HepG2 (cell line): Measurements from ENCODE around the gene BMAL1. TPM values are rescaled to one million over a fixed set of nuclear protein-coding genes. Genes with fewer than 3 reads are reported as not detected.

Experiments
- ATAC-seq: fragments of 200-7000 bp; cut with Tn5 transposase; 3 replicates; pipeline ENCODE4 v1.9.1; 2020; ENCODE audit warnings: mild to moderate bottlenecking, moderate library complexity
- BruUV-seq: library from RNA; stranded (reverse); fragments of 400-500 nt; replicated peaks from 2 replicates; lab custom pipeline; 2021; lab: Mats Ljungman, UMichigan
- CTCF ChIA-PET: fragments of 300-600 bp; formaldehyde crosslinking; extraction: SDS; loops from one replicate; lab custom pipeline; 2021; ENCODE audit warnings: low total read pairs, inconsistent platforms, low intra/inter-chr PET ratio; lab: Yijun Ruan, JAX
- POLR2A ChIA-PET: fragments of 350-600 bp; sonication (Branson Sonifier 250); formaldehyde crosslinking; loops from one replicate; lab custom pipeline; 2020; ENCODE audit warnings: antibody characterized with exemption, inconsistent platforms; lab: Yijun Ruan, JAX
- DNase-seq: peaks from one replicate; pipeline ENCODE4 v3.0.0-alpha.2; 2015; ENCODE audit warnings: low spot score
- FAIRE-seq: peaks from 3 replicates; lab custom pipeline; 2011; peaks lifted over from hg19 to GRCh38; lab: Jason Lieb, UNC
- H2AFZ ChIP-seq: one replicate; pipeline ENCODE4 v1.6.1; 2011; ENCODE audit warnings: low read length, inconsistent platforms
- H3K27ac ChIP-seq: fragments of 300-600 bp; 3 replicates; pipeline ENCODE4 v1.8.0; 2011; ENCODE audit warnings: mixed run types, mild to moderate bottlenecking, mixed read lengths, low read length, inconsistent platforms; ENCODE audit not compliant: insufficient read depth; ENCODE audit errors: extremely low read length
- H3K27me3 ChIP-seq, 2 experiments: fragments of 200-600 bp in 1 of 2; 2 replicates in 1 of 2; 3 replicates in 1 of 2; pipeline versions ENCODE4 v1.6.0 to v1.8.0; 2011; ENCODE audit warnings: low read length in 2 of 2, mild to moderate bottlenecking in 2 of 2, moderate library complexity in 2 of 2, inconsistent platforms in 1 of 2; ENCODE audit not compliant: insufficient read depth in 2 of 2, control insufficient read depth in 1 of 2
- H3K36me3 ChIP-seq, 2 experiments: fragments of 200-600 bp in 1 of 2; replicated peaks in 1 of 2; 2 replicates in 1 of 2; 3 replicates in 1 of 2; pipeline versions ENCODE4 v1.5.1 to v1.8.0; 2011; ENCODE audit warnings: low read length in 2 of 2, inconsistent platforms in 1 of 2; ENCODE audit not compliant: insufficient read depth in 2 of 2, control insufficient read depth in 1 of 2
- H3K4me1 ChIP-seq: 2 replicates; pipeline ENCODE4 v1.5.1; 2012; ENCODE audit warnings: low read length, inconsistent platforms; ENCODE audit not compliant: insufficient read depth
- H3K4me2 ChIP-seq: 2 replicates; pipeline ENCODE4 v1.6.0; 2011; ENCODE audit warnings: low read depth, low read length, inconsistent platforms
- H3K4me3 ChIP-seq, 3 experiments: fragments of 200-600 bp in 1 of 3; sonication (generic), shearing (Covaris generic) in 1 of 3; replicated peaks in 1 of 3; 2 replicates each; pipeline ENCODE4 v1.5.1; 2011 to 2016; ENCODE audit warnings: low read length in 3 of 3, inconsistent platforms in 2 of 3, low read depth in 2 of 3, mild to moderate bottlenecking in 2 of 3, control low read depth in 1 of 3, mixed read lengths in 1 of 3; ENCODE audit not compliant: insufficient read depth in 1 of 3
- H3K79me2 ChIP-seq: one replicate; pipeline ENCODE4 v1.6.1; 2011; ENCODE audit warnings: low read length, inconsistent platforms; ENCODE audit not compliant: insufficient read depth
- H3K9ac ChIP-seq: 2 replicates; pipeline ENCODE4 v1.6.0; 2011; ENCODE audit warnings: mild to moderate bottlenecking, low read depth, low read length, inconsistent platforms; ENCODE audit not compliant: insufficient read depth
- H3K9me3 ChIP-seq: 2 replicates; pipeline ENCODE4 v1.5.1; 2012; ENCODE audit warnings: mild to moderate bottlenecking, low read length
- H4K20me1 ChIP-seq: 2 replicates; pipeline ENCODE4 v1.6.0; 2011; ENCODE audit warnings: inconsistent platforms, mild to moderate bottlenecking, low read length, moderate library complexity; ENCODE audit not compliant: insufficient read depth
- ATF3 ChIP-seq: sonication (generic); formaldehyde crosslinking; IDR thresholded peaks from 2 replicates; pipeline ENCODE4 v1.4.0; 2020; ENCODE audit warnings: missing genetic modification reagents
- IRF2 ChIP-seq: IDR thresholded peaks from 2 replicates; pipeline ENCODE4 v1.6.1; 2018; ENCODE audit warnings: missing genetic modification reagents, missing compliant biosample characterization
- MAFF ChIP-seq: IDR thresholded peaks from 2 replicates; pipeline ENCODE4 v1.6.1; 2011; ENCODE audit warnings: low read depth, low read length, improper control_type of control experiment
- MAFK ChIP-seq, 2 experiments: IDR thresholded peaks in 1 of 2; conservative IDR thresholded peaks in 1 of 2; 2 replicates each; pipeline ENCODE4 v1.6.1; 2011; ENCODE audit warnings: improper control_type of control experiment in 2 of 2, low read length in 2 of 2
- MIER2 ChIP-seq: IDR thresholded peaks from 2 replicates; pipeline ENCODE4 v1.6.1; 2016; ENCODE audit warnings: missing biosample characterization, missing genetic modification reagents
- MXI1 ChIP-seq: IDR thresholded peaks from 3 replicates; pipeline ENCODE4 v1.6.1; 2012; ENCODE audit warnings: low read depth, low read length, inconsistent platforms, borderline replicate concordance
- ZNF263 ChIP-seq: sonication (generic); formaldehyde crosslinking; IDR thresholded peaks from 2 replicates; pipeline ENCODE4 v1.4.0; 2020; ENCODE audit warnings: missing genetic modification reagents
- ZNF563 ChIP-seq: sonication (generic); formaldehyde crosslinking; IDR thresholded peaks from 2 replicates; pipeline ENCODE4 v1.8.0; 2022; ENCODE audit warnings: mild to moderate bottlenecking, moderate library complexity, missing genetic modification reagents
- ZNF572 ChIP-seq: sonication (generic); formaldehyde crosslinking; IDR thresholded peaks from 2 replicates; pipeline ENCODE4 v1.5.1; 2020; ENCODE audit warnings: mild to moderate bottlenecking, missing genetic modification reagents
- WGBS: methylation state at CpG from one replicate; pipeline ENCODE4 v1.1.6; 2017; ENCODE audit warnings: low lambda C conversion rate; 5-methylcytosine and 5-hydroxymethylcytosine counted together
- in situ Hi-C: cut with HindIII; loops from 2 replicates; pipeline ENCODE4 v1.10.0; 2017; ENCODE audit warnings: low pct_unique_long_range_greater_than_20kb; ENCODE audit not compliant: extremely low pct_ligation_motif_present
- intact Hi-C: fragments of 100-400 bp; cut with micrococcal nuclease; formaldehyde crosslinking; loops from one replicate; pipeline ENCODE4 v1.10.0; 2022; ENCODE audit not compliant: unreplicated experiment
- polyA plus RNA-seq, 8 experiments: library from polyadenylated mRNA; depleted of rRNA in 3 of 8; stranded (reverse) in 7 of 8; unstranded in 1 of 8; fragments of >200 nt; fragmentation: Illumina TruSeq in 4 of 8; extraction: Trizol in 4 of 8; gene quantifications; 2 replicates each; pipeline versions ENCODE4 v1.2.1 to v1.2.3, GENCODE V29; 2011 to 2016; ENCODE audit warnings: low read depth in 4 of 8, missing spikeins in 1 of 8, mixed read lengths in 1 of 8; ENCODE audit not compliant: insufficient read depth in 1 of 8
- total RNA-seq, 5 experiments: library from RNA; depleted of rRNA; stranded (reverse); fragments of >200 nt; fragmentation: Illumina TruSeq; extraction: Trizol; gene quantifications; 2 replicates each; pipeline ENCODE4 v1.2.3, GENCODE V29; 2016; ENCODE audit warnings: low read depth in 1 of 5
- TF ChIP-seq, protein P1 (sequence below), 2 experiments: sonication (generic) in 1 of 2; formaldehyde crosslinking in 1 of 2; IDR thresholded peaks; 2 replicates each; pipeline versions ENCODE4 v1.4.0 to v1.6.1; 2018 to 2020; ENCODE audit warnings: missing genetic modification reagents in 2 of 2, borderline replicate concordance in 1 of 2, low read depth in 1 of 2, mild to moderate bottlenecking in 1 of 2, missing biosample characterization in 1 of 2

BMAL1 gene
- total and polyA plus RNA-seq, 2 of the 13 experiments (the other 11 are each of a cell fraction or from before 2014, with no cell fraction given) = 4.5 to 4.8 TPM

DNA sequence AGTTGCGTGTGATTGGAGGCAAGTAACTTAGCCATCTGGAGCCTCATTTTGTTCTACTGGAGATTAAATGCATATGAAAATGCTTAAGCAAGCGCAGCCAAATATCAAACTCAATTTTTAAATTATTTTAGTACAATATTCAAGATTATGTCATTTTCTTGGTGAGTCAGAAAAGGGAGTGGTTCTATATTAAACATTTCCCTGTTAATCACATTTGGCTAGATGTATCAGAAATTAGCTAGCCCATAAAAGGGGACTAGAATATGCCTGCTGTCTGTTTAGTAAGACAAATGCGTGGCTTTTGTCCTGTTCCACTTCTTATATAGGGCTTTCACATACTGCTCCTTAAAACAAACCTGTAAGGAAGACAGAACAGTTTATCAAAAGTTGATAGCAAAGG lies 35.0 kb upstream of the BMAL1 start:
- Histone ChIP-seq H3K36me3 (no peaks in the 10 kb centered on the region), H3K27ac (no peak overlapping the region), H3K9ac (no peak overlapping the region), H3K4me2 (no peak overlapping the region), H3K4me1 (no peaks in the 10 kb centered on the region), H3K27me3 (peaks cover 0 to 19% of the 10 kb centered on the region in 2 experiments; a peak in 1 of 5 replicates), H3K9me3 (no peaks in the 10 kb centered on the region), H3K4me3 (no peak overlapping the region), H2AFZ (no peak overlapping the region), H3K79me2 (no peaks in the 10 kb centered on the region), H4K20me1 (no peaks in the 10 kb centered on the region)
- 47% methylated on average over 3 of the region's 3 CpGs for WGBS
- no peak for ATAC-seq
- in situ Hi-C loops (no loop called here), intact Hi-C loops (no loop called here)
- no peak for TF ChIP-seq MXI1
- TF ChIP-seq ZNF572 (CRISPR knock-in tag) = no peak
- no peak for TF ChIP-seq ZNF263 (CRISPR knock-in tag)
- TF ChIP-seq, protein P1, sequence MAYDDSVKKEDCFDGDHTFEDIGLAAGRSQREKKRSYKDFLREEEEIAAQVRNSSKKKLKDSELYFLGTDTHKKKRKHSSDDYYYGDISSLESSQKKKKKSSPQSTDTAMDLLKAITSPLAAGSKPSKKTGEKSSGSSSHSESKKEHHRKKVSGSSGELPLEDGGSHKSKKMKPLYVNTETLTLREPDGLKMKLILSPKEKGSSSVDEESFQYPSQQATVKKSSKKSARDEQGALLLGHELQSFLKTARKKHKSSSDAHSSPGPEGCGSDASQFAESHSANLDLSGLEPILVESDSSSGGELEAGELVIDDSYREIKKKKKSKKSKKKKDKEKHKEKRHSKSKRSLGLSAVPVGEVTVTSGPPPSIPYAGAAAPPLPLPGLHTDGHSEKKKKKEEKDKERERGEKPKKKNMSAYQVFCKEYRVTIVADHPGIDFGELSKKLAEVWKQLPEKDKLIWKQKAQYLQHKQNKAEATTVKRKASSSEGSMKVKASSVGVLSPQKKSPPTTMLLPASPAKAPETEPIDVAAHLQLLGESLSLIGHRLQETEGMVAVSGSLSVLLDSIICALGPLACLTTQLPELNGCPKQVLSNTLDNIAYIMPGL (CRISPR knock-in tag; IDR thresholded peaks at IDR 0.05; ENCODE audit: borderline replicate concordance in 1 of 2, low read depth in 1 of 2) = no peak
- TF ChIP-seq MIER2 (CRISPR knock-in tag) = no peak
- ChIA-PET POLR2A (no interaction called here), CTCF (no interaction called here)
- no peak for FAIRE-seq
- BruUV-seq = no TSS peak
- DNase-seq = no peak

DNA sequence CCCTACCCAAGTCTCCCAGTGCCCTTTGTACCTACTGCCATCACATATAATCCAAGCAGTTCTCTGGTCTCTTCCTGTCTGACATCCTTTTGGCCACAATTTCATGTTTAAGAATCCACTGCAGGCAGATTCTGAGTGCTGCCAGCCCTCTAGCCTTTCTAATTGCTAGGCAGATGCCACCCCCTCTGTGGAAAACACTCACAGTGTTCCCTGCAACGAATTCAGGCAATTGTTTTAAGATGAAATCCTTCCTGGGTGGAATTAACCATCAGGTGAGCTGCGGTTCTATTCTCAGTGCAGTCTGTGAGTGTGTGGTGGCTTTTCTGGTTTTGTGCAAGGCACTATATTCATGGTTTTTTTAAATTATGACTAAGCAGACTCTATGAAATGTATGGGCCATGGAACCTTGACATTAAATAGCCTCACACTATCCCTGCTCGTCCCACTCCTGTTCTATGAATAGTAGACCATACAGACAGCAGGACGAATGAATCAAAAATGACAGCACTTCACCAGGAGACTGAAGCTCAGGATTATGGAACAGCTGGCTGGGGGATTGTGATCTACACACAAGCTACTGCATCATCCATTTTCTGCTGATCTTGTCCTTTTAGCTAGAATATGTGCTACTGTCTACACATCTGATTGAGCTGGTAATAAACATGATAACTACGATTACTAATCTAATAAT lies 29.8 kb upstream of the BMAL1 start:
- no peak for DNase-seq
- H3K27me3 ChIP-seq = peaks cover 0 to 16% of the 10 kb centered on the region in 2 experiments; a peak in 1 of 5 replicates
- H3K27ac ChIP-seq = no peak overlapping the region
- in situ Hi-C loops = no loop called here
- H3K36me3 ChIP-seq = no peaks in the 10 kb centered on the region
- H3K79me2 ChIP-seq = no peaks in the 10 kb centered on the region
- intact Hi-C loops = no loop called here
- H3K4me2 ChIP-seq = no peak overlapping the region
- FAIRE-seq = no peak
- no peak for ATAC-seq
- no peak for TF ChIP-seq IRF2 (CRISPR knock-in tag)
- no peak for TF ChIP-seq ZNF563 (CRISPR knock-in tag)
- peak; percentile 26 to 44; a peak in 2 of 4 replicates for TF ChIP-seq MAFK (conservative IDR thresholded peaks at IDR 0.05 in 1 of 2, IDR thresholded peaks at IDR 0.05 in 1 of 2; ENCODE audit: low read length in 2 of 2)
- no peak for TF ChIP-seq ATF3 (CRISPR knock-in tag)
- TF ChIP-seq MAFF = peak; percentile 42
- no peaks in the 10 kb centered on the region for H4K20me1 ChIP-seq
- BruUV-seq = no TSS peak
- no peak overlapping the region for H3K4me3 ChIP-seq
- no peaks in the 10 kb centered on the region for H3K4me1 ChIP-seq
- H3K9me3 ChIP-seq = no peaks in the 10 kb centered on the region
- CTCF ChIA-PET = no interaction called here
- WGBS = 3% methylated on average over 5 of the region's 5 CpGs
- POLR2A ChIA-PET = no interaction called here
- H3K9ac ChIP-seq = no peak overlapping the region
- no peak overlapping the region for H2AFZ ChIP-seq
